RKO (cell line): ENCODE results near the gene ADGRF1.
"Not testable (repeated sequence)": the region's sequence is repeated elsewhere in the genome, so short reads cannot be mapped to it uniquely, and the experiment has no call there.

Experiments
- DNase-seq: peaks from one replicate; pipeline ENCODE4 v3.0.0-alpha.2; 2016; ENCODE audit warnings: low spot score

The ADGRF1 gene

DNA sequence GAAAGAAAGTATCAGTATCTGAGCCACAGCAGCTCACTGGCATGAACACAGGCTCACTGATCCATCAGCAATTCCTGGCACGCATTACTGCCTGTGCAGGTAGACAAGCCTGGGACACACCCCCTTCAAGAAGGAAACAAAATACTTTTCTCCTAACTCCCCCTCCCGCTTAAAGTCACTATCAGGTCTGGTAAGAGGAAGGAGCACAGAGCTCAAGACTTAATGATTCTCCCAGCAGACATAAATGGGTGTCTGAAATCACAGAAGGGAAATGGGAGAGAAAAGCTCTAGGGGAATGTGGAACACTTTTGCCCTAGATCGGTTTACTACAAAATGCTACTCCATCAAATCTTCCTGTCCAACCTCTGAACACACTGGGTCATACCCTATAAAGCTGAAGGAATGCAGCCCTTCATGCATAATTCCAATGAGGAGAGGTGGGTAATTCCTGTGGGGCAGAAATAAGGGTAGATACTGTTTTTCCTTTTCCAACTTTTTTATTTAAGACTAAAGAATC is at the start of gene ADGRF1:
Gene ADGRF1 (minus strand): TSS at position 58 of the 517 bp plus-strand sequence. CDS start 13,271 bp downstream, outside the sequence.
- no peak for DNase-seq

DNA sequence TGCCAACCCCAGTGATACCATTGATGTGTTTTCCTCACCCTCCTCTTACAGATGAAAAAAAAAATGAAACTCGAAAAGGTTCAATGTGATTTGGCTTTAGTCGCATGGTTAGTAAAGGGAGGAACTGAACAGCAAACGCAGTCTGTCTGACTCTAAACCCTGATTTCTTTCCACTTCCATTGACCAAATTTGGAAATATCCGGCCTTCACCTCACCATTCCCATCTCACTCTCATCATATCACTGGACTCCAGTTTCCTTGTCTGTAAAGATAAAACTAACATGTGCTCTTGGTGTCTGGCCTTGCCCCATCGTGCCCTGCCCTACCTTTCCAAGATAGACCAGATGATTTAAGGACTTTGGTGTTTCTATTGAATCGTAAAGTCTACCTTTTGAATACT is 48.7 kb upstream of the ADGRF1 start:
- DNase-seq, result no peak

DNA sequence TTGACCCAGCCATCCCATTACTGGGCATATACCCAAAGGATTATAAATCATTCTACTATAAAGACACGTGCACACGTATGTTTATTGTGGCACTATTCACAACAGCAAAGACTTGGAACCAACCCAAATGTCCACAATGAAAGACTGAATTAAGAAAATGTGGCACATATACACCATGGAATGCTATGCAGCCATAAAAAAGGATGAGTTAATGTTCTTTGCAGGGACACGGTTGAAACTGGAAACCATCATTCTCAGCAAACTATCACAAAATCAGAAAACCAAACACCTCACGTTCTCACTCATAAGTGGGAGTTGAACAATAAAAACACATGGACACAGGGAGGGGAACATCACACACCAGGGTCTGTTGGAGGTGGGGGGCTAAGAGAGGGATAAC is 47.3 kb upstream of the ADGRF1 start:
- DNase-seq, result not testable (repeated sequence)

DNA sequence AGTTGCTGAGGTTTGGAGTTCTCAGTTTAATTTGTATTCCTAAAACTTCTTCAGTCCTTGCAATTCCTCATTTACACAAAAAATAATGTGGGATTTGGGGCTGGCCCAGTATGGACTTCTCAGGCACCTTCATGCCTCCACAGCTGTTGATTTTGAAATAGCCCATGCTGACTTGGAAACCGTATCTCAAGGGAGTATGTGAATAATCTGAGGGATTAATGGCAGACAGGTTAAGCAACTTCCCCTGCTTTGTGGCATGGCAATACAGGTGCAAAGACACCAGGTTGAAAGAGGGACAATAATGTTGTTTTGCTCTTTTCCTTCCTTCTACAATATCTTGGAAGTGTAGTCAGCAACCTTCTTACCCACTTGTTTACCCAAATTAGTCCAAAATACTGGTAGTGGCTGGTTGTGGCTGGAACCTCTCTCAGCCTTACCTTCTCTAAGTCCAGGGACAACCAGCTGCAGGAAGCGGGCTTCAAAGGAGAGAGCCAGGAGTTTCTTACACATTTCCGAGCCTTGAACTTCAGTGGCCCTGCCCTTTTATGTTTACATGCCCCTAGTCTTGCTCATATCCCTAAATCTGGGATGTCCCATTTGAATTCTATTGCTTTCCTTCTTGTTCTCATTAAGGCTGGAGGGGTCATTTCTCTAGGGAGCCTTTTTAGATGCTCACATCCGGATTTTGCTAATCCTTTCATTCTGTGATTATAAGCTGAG is 44.1 kb upstream of the ADGRF1 start:
- no peak for DNase-seq

DNA sequence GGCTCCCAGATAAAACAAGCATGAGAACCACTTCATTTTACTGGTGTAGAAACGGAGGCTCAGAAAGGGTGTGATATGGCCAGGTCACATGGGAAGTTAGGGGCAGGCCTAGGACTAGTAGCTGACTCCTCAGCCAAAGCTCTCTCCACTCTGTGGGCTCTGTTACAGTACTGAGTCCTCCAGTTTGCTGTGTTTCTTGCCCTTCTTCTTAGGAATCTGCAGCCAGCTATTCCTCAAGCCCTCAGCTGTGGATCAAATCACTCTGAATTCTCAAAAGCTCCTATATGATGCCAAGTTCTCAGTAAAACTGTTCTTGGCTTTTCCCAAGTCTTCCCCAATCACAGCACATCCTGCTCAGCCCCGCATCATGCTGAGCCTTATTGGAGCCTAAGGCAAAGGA is 42.5 kb upstream of the ADGRF1 start:
- no peak for DNase-seq

DNA sequence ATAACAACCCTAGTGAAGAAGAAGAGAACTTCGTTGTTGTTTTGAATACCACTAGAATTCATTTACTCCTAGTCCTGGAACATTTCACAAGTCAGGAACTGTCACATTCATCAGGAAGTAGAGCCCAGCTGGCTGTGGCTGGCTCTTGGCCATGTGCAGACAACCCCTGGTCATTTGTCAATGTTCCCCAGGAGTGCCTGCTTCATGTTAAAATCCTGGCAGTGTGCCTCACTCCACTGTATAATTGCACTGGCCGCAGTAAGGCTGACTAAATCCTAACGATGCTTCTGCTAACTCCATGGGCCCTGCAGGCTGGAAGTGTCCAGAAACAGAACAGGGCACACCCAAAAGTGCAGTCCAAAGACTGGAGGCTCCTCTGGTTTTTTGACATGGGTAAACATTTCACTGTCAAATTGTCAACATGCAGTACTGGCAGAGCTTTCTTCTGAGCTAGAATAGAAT is 41.5 kb upstream of the ADGRF1 start:
- no peak for DNase-seq

DNA sequence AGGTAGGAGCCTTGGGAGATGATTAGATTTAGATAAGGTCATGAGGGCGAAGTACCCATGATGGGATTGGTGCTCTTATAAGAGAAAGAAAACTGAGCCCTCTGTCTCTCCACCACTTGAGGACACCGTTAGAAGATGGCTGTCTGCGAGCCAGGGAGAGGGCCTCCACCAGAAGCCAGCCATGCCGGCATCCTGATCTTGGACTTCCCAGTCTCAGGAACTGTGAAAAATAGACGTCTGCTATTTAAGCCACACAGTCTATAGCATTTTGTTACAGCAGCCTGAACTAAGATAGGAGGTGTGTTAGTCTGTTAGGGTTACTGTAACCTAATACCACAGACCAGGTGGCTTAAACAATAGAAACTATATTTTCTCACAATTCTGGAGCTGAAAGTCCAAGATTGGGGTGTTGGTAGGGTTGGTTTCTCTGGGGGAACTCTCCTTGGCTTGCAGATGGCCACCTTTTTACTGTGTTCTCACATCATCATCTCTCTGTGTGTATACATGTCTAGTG is 38.0 kb upstream of the ADGRF1 start:
- DNase-seq, result no peak

DNA sequence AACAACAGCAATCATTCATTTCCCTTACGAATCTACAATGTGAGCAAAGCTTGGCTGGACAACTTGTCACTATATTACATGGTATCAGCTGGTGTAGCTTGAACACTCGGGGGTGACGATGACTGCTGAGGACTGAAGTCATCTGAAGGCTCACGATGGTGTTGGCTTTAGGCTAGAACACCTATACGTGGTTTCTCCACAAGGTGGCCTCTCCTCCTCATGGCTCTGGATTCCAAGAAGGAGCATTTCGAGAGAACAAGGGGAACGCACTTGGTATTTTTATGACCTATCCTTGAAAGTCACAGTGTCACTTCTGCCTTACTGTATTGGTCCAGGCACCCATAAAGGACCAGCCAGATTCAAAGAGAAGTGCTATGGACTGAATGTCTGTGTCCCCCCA is 37.5 kb upstream of the ADGRF1 start:
- DNase-seq, result no peak

DNA sequence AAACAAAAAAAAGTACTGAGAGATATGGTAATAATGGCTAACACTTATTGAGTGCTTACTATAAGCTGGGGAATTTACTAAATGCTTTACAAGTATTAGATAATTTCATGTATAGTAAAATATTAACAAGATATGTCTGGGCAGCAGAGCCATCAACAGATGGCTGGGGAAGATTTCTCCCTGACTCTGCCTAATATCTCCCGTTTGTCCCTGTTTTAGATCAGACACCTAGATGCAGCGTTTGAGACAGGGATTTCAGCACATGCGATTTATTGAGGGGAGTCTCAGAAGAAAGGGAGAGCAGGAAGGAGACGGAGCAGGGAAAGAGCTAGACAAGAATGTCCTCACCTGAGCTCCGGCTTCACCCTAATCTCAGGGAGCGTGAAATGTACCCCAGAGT is 36.9 kb upstream of the ADGRF1 start:
- no peak for DNase-seq

DNA sequence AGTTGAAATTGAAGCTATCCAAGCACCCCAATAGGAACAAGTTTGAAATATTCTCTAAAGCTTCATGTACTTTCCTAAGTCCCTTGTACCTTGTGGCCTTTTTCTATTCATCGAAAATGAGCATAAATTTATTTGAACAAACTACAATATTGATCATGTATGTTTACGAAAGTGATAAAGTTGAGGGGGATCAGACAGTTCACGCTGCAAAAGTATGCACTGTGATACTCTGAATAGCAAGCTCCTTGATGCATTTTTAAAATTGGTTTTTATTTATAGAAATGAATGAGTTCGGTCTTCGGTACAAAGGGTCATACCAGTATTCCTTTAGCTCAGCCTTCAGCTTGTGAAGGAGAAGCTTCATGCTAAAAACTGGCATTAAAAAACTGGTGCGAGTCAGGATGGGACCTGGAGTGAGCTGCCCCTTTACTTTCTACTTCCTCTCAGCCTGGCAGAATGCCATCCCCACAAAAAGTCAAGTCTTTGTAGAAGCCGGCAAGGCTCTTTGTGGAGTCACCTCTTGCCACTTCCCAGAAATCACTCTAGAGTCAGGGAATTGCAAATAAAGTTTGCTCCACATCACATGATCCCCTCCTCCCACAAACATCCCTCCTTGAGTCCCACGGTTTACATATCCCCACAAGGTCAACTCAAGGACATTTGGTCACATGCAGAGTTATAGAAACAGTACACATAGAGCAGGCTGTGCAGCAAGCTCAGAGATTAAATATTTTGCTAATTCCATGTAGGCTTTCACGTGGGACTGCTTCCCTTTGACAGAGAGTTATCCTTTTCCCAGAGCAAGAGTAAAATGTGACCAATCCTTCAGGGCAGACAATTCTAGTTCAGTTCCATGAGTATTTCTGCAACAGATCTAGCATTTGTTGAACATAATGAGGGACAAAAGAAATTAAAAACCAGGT is 34.6 kb upstream of the ADGRF1 start:
- DNase-seq, result no peak

DNA sequence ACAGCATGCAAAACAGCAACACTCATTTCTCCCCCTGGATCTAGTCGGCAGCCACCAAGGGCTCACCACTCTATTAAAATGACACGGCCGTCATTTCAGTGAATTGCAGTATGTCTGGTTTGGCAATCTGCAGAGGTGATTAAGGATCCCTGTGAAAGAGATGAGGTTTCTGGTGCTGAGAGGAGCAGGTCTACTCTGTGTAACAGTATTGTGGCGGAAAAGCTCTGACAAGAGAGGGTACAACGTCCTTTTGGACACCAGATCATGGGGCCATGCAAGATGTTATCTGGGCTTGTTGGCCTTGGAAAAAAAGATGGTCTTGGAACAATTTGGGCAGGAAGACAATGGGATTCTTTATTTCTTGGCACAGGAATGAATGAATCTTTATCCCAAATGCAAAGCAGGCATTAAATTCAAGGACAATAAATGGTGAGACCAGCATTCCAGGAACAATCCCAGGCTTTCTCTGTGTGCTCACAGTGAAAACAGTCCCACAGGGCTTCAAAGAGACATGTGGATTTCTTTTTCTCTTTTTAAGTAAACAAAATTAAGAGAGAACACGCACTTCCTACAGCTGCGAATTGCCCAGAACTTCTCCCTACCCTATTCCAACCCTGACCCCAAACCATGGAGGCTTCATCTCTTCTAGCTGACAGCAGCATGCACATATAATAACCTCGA is 33.7 kb upstream of the ADGRF1 start:
- no peak for DNase-seq

DNA sequence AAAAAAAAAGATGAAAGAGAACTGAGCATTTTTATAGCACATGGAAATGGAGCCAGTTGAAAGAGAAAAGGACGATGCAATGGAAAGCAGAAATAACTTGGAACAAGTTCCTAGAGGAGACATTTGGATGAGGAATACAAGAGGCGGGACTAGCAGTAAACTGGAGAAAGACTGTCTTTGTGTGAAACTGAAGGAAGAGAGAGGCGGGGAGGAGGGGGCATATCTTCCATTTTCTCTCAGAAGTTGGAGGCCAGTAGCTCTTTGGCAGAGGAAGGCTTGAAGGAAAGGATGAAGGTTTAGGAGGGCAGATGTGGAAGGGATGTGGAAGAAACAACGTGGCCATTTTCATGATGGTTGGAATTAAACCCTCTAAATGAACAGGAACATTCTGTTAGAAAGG is 33.0 kb upstream of the ADGRF1 start:
- no peak for DNase-seq

DNA sequence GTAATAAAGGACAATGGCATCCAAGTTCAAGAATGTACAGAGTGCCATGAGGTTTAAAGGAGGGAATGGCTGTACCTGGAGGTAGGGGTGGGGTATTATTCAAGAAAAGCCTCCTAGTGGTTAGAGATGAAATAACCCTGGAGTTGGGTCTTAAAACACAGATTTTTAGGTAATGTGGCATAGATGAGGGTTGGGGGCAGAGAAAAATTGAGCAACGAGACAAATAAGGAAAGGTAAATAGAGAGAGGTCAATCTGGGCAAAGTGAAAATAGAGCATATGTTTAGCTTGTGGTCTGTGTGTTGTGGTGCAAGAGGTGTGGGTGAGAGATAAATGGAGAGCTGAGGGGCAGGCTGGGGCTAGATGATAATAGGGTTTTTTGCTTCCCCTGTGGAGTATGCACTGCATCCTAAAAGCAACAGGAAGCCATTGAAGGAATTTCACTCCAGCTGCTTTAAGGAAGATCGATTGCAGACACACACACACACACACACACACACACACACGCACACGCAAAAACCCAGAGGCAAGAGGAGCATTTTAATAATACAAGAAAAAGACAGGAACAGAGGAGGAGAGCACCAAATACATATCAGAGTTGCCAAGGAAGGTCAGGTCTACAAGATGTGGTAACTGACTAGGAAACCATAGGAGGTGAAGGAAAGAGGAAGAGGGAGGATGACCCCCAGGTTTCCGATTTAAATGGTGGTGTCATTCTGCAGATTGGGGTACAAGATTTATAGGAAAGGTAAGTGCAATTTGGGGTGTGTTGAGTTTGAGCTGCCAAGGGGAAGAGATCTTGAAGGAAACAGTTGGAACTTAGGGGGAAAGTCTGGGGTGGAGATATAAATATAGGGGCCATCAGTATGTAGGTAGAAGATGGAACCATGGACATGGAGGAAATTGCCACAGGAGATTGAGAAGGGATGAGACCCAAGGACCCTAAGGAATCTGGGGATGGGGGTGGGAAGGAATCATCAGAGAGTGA is 31.3 kb upstream of the ADGRF1 start:
- no peak for DNase-seq

DNA sequence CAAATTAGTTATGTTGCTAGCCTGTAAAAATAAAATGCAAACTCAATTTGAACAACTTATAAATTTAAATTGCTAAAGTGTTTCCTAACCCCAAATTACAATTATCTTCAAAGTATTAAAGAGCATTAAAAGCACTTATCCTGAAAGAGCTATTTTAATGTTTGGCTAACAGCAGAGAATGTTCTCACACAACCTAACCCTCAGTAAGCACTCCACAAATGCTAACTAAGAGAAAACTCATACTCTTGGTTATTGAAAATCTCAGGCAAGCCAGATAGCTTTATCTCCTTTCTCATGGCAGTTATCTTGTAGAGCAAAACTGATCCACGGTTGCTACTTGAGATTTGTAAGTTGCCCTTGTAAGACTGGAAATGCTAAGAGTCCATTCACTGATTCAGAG is 30.5 kb upstream of the ADGRF1 start:
- no peak for DNase-seq

DNA sequence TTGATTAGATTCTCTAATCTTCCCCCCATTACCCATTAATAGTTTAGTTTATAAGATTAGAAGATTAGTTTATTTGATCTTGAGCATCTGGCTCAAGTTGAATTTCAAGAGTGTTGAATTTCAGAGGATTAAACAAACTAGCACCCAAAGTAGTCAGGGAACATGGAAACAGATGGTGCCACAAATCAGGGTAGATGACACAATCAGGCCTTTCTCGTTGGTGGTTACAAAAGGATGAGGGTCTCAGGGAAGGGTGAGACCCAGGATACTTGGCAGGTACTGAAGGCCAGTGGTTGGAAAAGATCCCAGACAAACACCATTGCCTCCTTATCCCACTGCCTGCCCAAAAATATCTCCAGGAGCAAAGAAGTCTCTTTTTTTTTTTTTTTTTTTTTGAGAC is 29.5 kb upstream of the ADGRF1 start:
- no peak for DNase-seq

DNA sequence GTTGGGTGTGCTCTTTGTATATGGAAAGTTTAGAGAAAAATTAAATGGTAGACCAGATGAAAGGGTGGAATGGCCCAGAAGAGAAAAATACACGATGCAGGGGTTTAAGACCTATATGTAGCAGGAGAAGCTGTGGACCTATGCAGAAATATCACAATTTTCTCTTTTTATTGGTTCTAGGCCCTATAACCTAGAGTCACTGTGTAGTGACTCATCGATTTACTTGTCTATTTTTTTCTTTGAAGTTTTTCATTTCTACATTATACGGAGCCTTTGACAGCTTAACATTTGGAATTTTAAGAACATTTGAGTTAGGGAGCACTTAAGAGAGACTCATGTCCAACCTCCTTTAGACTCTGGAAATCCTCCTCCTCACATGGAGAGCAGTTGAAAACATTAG is 28.3 kb upstream of the ADGRF1 start:
- no peak for DNase-seq

DNA sequence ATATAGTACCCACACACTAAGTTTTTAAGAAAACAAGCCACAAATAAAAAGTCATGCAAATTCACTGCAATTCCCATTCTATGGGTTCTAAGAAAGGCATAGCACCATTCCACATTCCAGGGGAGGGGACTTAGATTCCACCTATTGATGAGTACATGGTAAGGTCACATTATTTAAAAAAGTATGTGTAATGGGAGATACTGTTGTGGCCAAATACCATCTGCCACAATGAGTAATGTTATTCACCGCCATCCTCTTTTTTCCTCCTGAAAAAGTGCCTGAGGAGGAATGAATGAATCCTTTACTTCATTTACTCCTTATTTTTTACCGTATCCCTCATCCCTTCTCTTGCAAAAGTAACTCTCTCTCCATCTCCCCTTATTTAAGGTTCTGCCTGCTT is 27.0 kb upstream of the ADGRF1 start:
- no peak for DNase-seq

DNA sequence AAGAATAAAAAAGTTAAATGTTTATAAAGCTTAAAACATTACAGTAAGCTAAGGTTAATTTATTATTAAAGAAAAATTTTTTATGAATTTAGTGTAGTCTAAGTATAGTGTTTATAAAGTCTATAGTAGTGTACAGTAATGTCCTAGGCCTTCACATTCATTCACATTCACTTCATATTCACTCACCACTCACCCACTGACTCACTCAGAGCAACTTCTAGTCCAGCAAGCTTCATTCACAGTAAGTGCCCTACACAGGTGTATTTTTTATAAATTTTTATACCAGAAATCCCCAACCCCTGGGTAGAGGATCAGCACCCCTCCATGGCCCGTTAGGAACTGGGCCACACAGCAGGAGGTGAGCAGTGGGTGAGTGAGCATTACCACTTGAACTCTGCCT is 24.3 kb upstream of the ADGRF1 start:
- DNase-seq, result peak; percentile 18

DNA sequence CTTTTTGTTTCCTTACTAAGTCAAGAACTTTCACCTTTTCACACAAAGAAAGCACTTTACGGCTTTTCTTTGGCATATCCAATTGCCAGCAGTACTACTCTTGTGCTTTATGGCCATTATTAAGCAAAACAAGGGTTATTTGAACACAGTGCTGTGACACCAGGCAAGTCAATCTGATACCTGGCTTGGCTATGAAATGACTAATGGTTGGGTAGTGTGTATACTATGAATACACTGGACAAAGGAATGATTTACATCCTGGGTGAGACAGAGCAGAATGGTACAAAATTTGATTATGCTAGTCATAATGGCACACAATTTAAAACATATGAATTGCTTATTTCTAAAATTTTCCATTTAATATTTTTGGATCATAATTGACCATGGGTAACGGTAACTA is 22.1 kb upstream of the ADGRF1 start:
- DNase-seq, result peak; percentile 4

DNA sequence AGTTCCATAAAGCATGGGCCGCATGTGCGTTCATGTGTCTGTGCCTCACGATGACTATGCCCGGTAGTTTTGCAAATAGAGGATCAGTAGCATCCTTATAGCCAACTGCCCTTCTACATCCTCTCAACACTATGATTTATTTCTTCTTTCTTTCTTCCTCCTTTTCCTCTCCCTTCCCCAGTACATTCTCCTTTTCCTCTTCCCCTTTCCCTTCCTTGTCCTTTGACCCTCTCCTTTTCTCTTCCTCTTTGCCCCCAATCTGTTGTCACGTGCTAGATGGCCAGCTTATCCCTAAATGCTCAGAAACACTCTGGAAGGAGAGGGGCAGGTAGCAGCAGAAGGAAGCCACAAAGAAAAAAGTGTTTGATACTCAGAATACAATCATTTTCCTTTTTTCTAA is 20.2 kb upstream of the ADGRF1 start:
- DNase-seq, result no peak
